Lung (tissue), 12 donors: Measurements from ENCODE around the gene DOCK8. TPM values are rescaled to one million over a fixed set of nuclear protein-coding genes. Genes with fewer than 3 reads are reported as not detected.

Experiments
- ATAC-seq: fragments of 200-7000 bp; cut with Tn5 transposase; one replicate; pipeline ENCODE4 v1.9.1; 2020; ENCODE audit warnings: moderate number of reproducible peaks; ENCODE audit not compliant: insufficient read depth, low FRiP score
- DNase-seq, 3 donors: peaks; one replicate each; pipeline ENCODE4 v3.0.0-alpha.2; 2013 to 2017
- H3K27ac ChIP-seq, 2 donors: one replicate each; pipeline ENCODE4 v1.5.1; 2013; ENCODE audit warnings: mild to moderate bottlenecking in 2 of 2, moderate library complexity in 2 of 2, control low read depth in 1 of 2, inconsistent platforms in 1 of 2, low read depth in 1 of 2, low read length in 1 of 2
- H3K27me3 ChIP-seq, 3 donors: one replicate each; pipeline ENCODE4 v1.5.1; 2013; ENCODE audit warnings: low read length in 2 of 3; ENCODE audit not compliant: control insufficient read depth in 3 of 3, insufficient read depth in 3 of 3
- H3K36me3 ChIP-seq, 4 donors: one replicate each; pipeline ENCODE4 v1.5.1; 2013; ENCODE audit warnings: low read length in 4 of 4, mild to moderate bottlenecking in 1 of 4, moderate library complexity in 1 of 4; ENCODE audit not compliant: control insufficient read depth in 4 of 4, insufficient read depth in 4 of 4
- H3K4me1 ChIP-seq, 5 donors: one replicate each; pipeline ENCODE4 v1.5.1; 2013; ENCODE audit warnings: low read length in 5 of 5, mild to moderate bottlenecking in 2 of 5, moderate library complexity in 1 of 5; ENCODE audit not compliant: control insufficient read depth in 5 of 5, insufficient read depth in 5 of 5
- H3K4me3 ChIP-seq: one replicate; pipeline ENCODE4 v1.5.1; 2013; ENCODE audit warnings: mild to moderate bottlenecking, control low read depth, moderate library complexity
- H3K9ac ChIP-seq, 2 donors: one replicate each; pipeline ENCODE4 v1.5.1; 2013; ENCODE audit warnings: low read length in 2 of 2, control low read depth in 1 of 2; ENCODE audit not compliant: insufficient read depth in 1 of 2
- H3K9me3 ChIP-seq, 4 donors: one replicate each; pipeline ENCODE4 v1.5.1; 2013; ENCODE audit warnings: low read length in 3 of 4, mild to moderate bottlenecking in 1 of 4, moderate library complexity in 1 of 4; ENCODE audit not compliant: control insufficient read depth in 4 of 4, insufficient read depth in 3 of 4
- WGBS, 2 donors: extraction: QIAGEN DNeasy Blood & Tissue Kit; methylation state at CpG; one replicate each; pipeline ENCODE4 v1.1.7; 2013; 5-methylcytosine and 5-hydroxymethylcytosine counted together
- polyA plus RNA-seq, 2 donors: library from polyadenylated mRNA; stranded (reverse); fragments of 200-250 nt; gene quantifications; one replicate each; pipeline ENCODE4 v1.2.1, GENCODE V29; 2013
- total RNA-seq, 2 donors: library from RNA; depleted of rRNA in 1 of 2; stranded (reverse); fragments of >200 nt in 1 of 2; gene quantifications; one replicate each; pipeline ENCODE4 v1.2.1, GENCODE V29; 2014 to 2021
- TF ChIP-seq, protein P1 (sequence below): IDR thresholded peaks from 2 replicates; pipeline ENCODE4 v1.5.1; 2012; ENCODE audit warnings: mild to moderate bottlenecking; ENCODE audit errors: control extremely low read depth, extremely low read depth
- donor health status: control.
- donor health status: control.
- donor health status: Bipolar disorder and iron deficiency.
- donor health status: healthy.
- donor health status: DM: yes; HTN: yes; CAD: no.

The DOCK8 gene
- total and polyA plus RNA-seq, 4 donors: 9.6 to 75.1 (median 27.3) TPM

DNA sequence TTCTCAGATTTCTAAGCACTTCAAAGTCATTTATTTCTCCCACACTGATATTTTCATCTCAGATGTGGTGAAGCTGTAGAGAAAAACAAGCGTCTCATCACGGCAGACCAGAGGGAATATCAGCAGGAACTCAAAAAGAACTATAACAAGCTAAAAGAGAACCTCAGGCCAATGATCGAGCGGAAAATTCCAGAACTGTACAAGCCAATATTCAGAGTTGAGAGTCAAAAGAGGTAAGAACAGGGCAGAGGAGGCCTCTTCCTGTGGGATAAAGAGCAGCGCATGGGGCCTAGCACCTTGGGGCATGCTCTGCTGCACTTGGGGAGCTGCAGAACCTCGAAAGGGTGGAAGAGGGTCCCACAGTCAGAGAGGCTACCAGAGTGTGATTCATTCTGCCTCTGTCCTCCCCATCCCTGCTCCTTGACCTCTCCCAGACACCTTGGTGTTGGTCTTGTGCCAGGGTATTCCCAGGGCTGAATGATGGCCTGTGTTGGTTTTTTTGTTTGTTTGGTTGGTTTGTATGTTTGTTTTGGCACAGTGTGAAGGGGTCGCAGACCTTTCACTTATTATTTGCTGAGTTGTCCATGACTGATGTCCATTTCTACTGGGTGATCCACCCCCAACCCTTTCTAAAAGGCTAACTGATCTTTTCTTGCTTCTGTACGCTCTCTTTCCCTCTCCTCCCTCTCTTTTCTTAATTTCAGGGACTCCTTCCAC, 248.9 kb downstream of the DOCK8 start:
- ATAC-seq (no peak), DNase-seq (no peak)
- peaks cover 0 to 14% (median 9%) of the 10 kb centered on the region in 5 donors for H3K4me1 ChIP-seq
- H3K36me3 ChIP-seq: peaks cover 0 to 3% (median 0%) of the 10 kb centered on the region in 4 donors
- no peaks in the 10 kb centered on the region for H3K27me3 ChIP-seq
- no peak overlapping the region for H3K9ac ChIP-seq
- no peak overlapping the region for H3K27ac ChIP-seq
- WGBS, 2 donors: 91 to 96% methylated on average over 8 of the region's 8 CpGs
- no peaks in the 10 kb centered on the region for H3K9me3 ChIP-seq
- no peak overlapping the region for H3K4me3 ChIP-seq
- TF ChIP-seq, protein P1, sequence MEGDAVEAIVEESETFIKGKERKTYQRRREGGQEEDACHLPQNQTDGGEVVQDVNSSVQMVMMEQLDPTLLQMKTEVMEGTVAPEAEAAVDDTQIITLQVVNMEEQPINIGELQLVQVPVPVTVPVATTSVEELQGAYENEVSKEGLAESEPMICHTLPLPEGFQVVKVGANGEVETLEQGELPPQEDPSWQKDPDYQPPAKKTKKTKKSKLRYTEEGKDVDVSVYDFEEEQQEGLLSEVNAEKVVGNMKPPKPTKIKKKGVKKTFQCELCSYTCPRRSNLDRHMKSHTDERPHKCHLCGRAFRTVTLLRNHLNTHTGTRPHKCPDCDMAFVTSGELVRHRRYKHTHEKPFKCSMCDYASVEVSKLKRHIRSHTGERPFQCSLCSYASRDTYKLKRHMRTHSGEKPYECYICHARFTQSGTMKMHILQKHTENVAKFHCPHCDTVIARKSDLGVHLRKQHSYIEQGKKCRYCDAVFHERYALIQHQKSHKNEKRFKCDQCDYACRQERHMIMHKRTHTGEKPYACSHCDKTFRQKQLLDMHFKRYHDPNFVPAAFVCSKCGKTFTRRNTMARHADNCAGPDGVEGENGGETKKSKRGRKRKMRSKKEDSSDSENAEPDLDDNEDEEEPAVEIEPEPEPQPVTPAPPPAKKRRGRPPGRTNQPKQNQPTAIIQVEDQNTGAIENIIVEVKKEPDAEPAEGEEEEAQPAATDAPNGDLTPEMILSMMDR: no peak

DNA sequence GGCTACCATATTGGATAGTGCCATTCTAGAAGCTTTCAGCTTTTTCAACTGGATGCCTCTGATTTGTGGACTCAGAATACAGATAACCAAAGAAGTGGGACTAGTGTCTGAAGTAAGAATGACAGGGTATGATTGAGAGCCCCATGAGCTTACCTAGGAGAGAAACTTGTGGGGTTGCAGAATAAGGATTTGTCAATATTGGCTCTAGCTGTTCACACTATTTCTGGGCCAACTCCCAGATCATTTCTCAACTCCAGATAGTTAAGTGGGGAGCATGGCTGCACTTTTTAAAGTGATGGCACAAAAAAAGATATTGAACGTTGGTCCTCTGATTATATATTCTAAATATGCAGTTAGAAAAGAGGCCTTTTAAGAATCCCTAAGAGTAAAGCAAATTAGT, 252.1 kb downstream of the DOCK8 start:
- Histone ChIP-seq H3K4me3 (no peak overlapping the region), H3K36me3 (peaks cover 0 to 3% (median 0%) of the 10 kb centered on the region in 4 donors), H3K27ac (peak overlapping the region in 1 of 2 donors; percentile 63), H3K27me3 (no peaks in the 10 kb centered on the region), H3K9me3 (no peaks in the 10 kb centered on the region), H3K4me1 (peaks cover 0 to 31% (median 12%) of the 10 kb centered on the region in 5 donors), H3K9ac (no peak overlapping the region)
- DNase-seq (peak in 2 of 3 donors; percentile 42 to 73), ATAC-seq (no peak)
- 52 to 83% methylated on average over 1 of the region's 1 CpG for WGBS, 2 donors
- TF ChIP-seq, protein P1: no peak

DNA sequence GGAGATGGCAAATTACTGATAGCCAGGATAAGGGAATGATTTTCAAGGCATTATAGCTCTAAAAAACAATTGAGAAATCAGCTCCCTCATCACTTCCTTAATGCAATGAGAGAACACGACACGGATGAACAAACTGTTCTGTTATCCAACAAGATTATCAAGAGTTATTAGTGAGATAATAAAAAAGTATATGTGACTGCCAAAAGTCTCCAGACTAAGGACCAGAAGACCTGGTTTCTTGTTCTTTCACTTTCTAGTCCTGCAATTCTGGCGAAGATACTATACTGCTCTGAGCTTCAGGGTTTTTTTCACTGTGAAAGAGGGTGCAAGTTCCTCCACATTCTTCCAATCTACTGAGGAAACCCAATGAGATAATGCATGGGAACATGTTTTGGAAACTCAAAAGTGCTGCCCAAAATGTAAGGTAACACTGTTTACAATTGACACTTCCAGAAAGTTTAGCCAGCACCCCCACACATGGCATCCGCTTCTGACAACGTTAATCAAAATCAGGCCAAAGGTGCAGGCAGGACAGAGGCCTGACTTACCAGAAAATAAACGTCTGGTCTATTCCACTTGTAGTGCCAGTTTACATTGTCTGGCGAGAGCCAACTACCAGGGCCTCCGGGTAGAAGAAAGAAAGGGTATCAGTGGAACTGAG, 254.2 kb downstream of the DOCK8 start:
- no peak overlapping the region for H3K4me3 ChIP-seq
- H3K9me3 ChIP-seq: no peaks in the 10 kb centered on the region
- WGBS, 2 donors: 15 to 20% methylated on average over 8 of the region's 8 CpGs
- peak in 2 of 3 donors; percentile 24 to 42 for DNase-seq
- no peaks in the 10 kb centered on the region for H3K36me3 ChIP-seq
- TF ChIP-seq, protein P1: no peak
- peaks cover 0 to 31% (median 12%) of the 10 kb centered on the region in 5 donors for H3K4me1 ChIP-seq
- peak overlapping the region; percentile 81 for H3K27ac ChIP-seq
- H3K9ac ChIP-seq: peak overlapping the region in 1 of 2 donors; percentile 63
- H3K27me3 ChIP-seq: no peaks in the 10 kb centered on the region
- no peak for ATAC-seq
